ENCODE measurements around the gene TRIM24.
A peak's percentile ranks its signal among the peaks of the same experiment; 100 is the strongest.

Gene TRIM24

GRCh38 chr7:138625849-138626230, 165.8 kb downstream of the TRIM24 start:
- DNase-seq (ENCODE audit: low spot score): peak; percentile 27

DNA sequence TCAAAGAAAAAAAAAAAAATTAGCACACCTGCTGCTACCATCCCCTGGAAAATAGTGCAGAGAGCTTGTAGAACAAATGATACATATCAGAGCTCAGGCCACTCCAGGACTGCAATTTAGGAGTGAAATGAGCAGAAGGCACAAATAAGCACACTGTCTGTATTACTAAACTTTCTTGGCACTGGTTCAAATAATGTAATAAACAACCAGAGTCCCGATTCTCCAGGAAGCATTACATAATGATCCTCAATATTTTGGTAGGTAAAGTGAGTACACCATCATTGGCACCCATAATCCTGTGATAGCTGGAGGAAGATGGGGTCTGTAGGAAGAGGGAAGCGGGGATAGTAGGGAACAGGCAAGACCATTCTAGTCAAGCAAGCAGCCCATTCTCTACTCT, 166.8 kb downstream of the TRIM24 start:
- DNase-seq (ENCODE audit: low spot score): no peak

- DNase-seq (ENCODE audit: low spot score): no peak
These were observed 167.3 kb downstream of the TRIM24 start for GRCh38 chr7:138627361-138627760.

DNA sequence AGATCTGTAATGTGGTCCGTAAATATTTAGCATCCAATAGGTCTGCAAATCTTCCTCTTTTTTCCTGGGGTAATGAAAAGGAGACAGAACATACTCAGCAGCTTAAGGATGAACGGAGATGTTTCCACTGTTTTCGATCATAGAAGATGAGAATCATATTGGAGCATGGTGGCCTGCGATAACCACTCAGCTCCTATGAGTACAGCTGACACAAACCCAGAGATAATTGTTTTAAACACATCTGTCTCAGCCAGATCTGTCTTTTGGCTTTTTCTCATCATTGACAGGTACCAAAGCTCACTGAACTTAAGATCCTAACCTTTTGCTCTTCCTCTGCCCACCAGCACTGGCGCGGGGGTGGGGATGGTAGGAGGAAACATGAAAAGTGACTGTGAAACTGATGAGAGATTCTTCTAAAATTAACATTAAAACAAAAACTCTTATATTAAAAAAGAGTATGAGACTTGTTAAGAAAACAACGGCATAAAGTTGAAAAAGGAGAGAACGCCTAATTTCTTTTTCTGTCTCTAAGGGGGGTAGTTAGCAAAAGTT, 170.1 kb downstream of the TRIM24 start:
- DNase-seq (ENCODE audit: low spot score): no peak

DNA sequence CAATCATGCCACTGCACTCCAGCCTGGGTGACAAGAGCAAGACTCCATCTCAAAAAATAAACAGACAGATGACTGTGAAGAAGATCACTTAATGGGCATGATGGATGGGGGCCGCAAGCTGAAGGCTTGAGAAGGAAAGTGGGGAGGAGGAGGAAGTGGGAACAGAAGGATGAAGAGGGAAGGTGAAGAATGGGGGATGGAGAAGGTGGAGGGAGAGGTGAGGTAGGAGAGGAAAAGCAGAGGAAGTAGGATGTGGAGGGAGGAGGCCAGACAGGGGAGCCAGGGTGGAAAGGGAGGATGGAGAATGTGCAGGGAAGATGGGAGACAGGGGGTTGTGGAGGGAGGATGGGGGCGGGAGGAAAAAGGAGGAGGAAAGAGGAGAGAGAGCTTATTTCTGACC, 172.3 kb downstream of the TRIM24 start:
- no peak for DNase-seq (ENCODE audit: low spot score)

- no peak for DNase-seq (ENCODE audit: low spot score)
These were observed 173.0 kb downstream of the TRIM24 start for GRCh38 chr7:138632826-138633602.

Data from CD4-positive, alpha-beta T cell treated with Interleukin-6 at 100 ng/mL for 8 hours (primary cell).